WTC11 (cell line): ENCODE data around the gene METAP1. TPM values are rescaled to one million over a fixed set of nuclear protein-coding genes. Genes with fewer than 3 reads are reported as not detected.

ENCODE experiments used
- ATAC-seq: fragments of 200-7000 bp; cut with Tn5 transposase; 2 replicates; pipeline ENCODE4 v1.10.0; 2021; ENCODE audit warnings: mild to moderate bottlenecking, moderate library complexity
- CTCF ChIA-PET: fragments of 300-600 bp; sonication (Branson Sonifier 250); formaldehyde crosslinking; loops from one replicate; lab custom pipeline; 2021; ENCODE audit warnings: antibody characterized with exemption; lab: Charles Lee
- POLR2A ChIA-PET: fragments of 350-600 bp; sonication (Branson Sonifier 250); formaldehyde crosslinking; loops from one replicate; lab custom pipeline; 2021; ENCODE audit warnings: antibody characterized with exemption; lab: Charles Lee
- DNase-seq: peaks from one replicate; pipeline ENCODE4 v3.0.0; 2021; ENCODE audit warnings: low spot score
- H3K27ac Mint-ChIP-seq: 2 replicates; pipeline ENCODE4 v1.8.0; 2021; ENCODE audit warnings: mixed read lengths
- H3K27me3 Mint-ChIP-seq: 2 replicates; pipeline ENCODE4 v1.8.0; 2021; ENCODE audit warnings: low read depth, mild to moderate bottlenecking, moderate library complexity, mixed read lengths
- H3K36me3 Mint-ChIP-seq: 2 replicates; pipeline ENCODE4 v1.8.0; 2021; ENCODE audit warnings: mixed read lengths
- H3K4me1 Mint-ChIP-seq: 2 replicates; pipeline ENCODE4 v1.8.0; 2022; ENCODE audit warnings: mixed read lengths
- H3K4me3 Mint-ChIP-seq: 2 replicates; pipeline ENCODE4 v1.8.0; 2021; ENCODE audit warnings: mild to moderate bottlenecking, moderate library complexity, mixed read lengths
- H3K9me3 Mint-ChIP-seq: 2 replicates; pipeline ENCODE4 v1.8.0; 2021; ENCODE audit warnings: mixed read lengths
- AFF4 ChIP-seq: sonication (generic); formaldehyde crosslinking; IDR thresholded peaks from 2 replicates; pipeline ENCODE4 v1.8.1; 2023; ENCODE audit warnings: mild to moderate bottlenecking, missing genetic modification reagents, borderline replicate concordance
- AR ChIP-seq: fragments of 250-450 bp; sonication (Bioruptor Pico); IDR thresholded peaks from 2 replicates; pipeline ENCODE4 v1.9.0; 2021; ENCODE audit warnings: mild to moderate bottlenecking
- ATF1 ChIP-seq: sonication (generic); formaldehyde crosslinking; IDR thresholded peaks from 2 replicates; pipeline ENCODE4 v1.8.1; 2023; ENCODE audit warnings: mild to moderate bottlenecking, moderate library complexity, missing genetic modification reagents
- ATF6 ChIP-seq: sonication (generic); formaldehyde crosslinking; IDR thresholded peaks from 2 replicates; pipeline ENCODE4 v1.8.1; 2023; ENCODE audit warnings: mild to moderate bottlenecking, missing genetic modification reagents
- E2F5 ChIP-seq: sonication (generic); formaldehyde crosslinking; IDR thresholded peaks from 2 replicates; pipeline ENCODE4 v1.8.1; 2022; ENCODE audit warnings: mild to moderate bottlenecking, moderate library complexity, missing genetic modification reagents
- FOXJ3 ChIP-seq: sonication (generic); formaldehyde crosslinking; IDR thresholded peaks from 2 replicates; pipeline ENCODE4 v1.9.0; 2021; ENCODE audit warnings: missing genetic modification reagents, mild to moderate bottlenecking, borderline replicate concordance
- GABPB1 ChIP-seq: sonication (generic); formaldehyde crosslinking; IDR thresholded peaks from 2 replicates; pipeline ENCODE4 v1.8.1; 2023; ENCODE audit warnings: mild to moderate bottlenecking, missing genetic modification reagents
- HMGA2 ChIP-seq: fragments of 250-450 bp; sonication (Bioruptor Pico); IDR thresholded peaks from 2 replicates; pipeline ENCODE4 v1.4.0; 2021; ENCODE audit warnings: mild to moderate bottlenecking, moderate library complexity
- IRF1 ChIP-seq: sonication (generic); formaldehyde crosslinking; IDR thresholded peaks from 2 replicates; pipeline ENCODE4 v1.8.0; 2023; ENCODE audit warnings: missing genetic modification reagents
- JAZF1 ChIP-seq: fragments of 250-450 bp; sonication (Bioruptor Pico); IDR thresholded peaks from 2 replicates; pipeline ENCODE4 v1.9.0; 2021; ENCODE audit warnings: moderate library complexity, mild to moderate bottlenecking, inconsistent platforms
- SMAD4 ChIP-seq: sonication (generic); formaldehyde crosslinking; IDR thresholded peaks from 2 replicates; pipeline ENCODE4 v1.8.0; 2022; ENCODE audit warnings: mild to moderate bottlenecking, missing genetic modification reagents
- STAT6 ChIP-seq: sonication (generic); formaldehyde crosslinking; conservative IDR thresholded peaks from 2 replicates; pipeline ENCODE4 v1.8.1; 2023; ENCODE audit warnings: mild to moderate bottlenecking, low read depth, missing genetic modification reagents, moderate library complexity
- TCF7 ChIP-seq: sonication (generic); formaldehyde crosslinking; IDR thresholded peaks from 2 replicates; pipeline ENCODE4 v1.8.0; 2022; ENCODE audit warnings: mild to moderate bottlenecking, low read depth, missing genetic modification reagents, moderate library complexity
- TEAD4 ChIP-seq: sonication (generic); formaldehyde crosslinking; IDR thresholded peaks from 2 replicates; pipeline ENCODE4 v1.8.0; 2022; ENCODE audit warnings: mild to moderate bottlenecking, missing genetic modification reagents
- ZNF263 ChIP-seq: sonication (generic); formaldehyde crosslinking; IDR thresholded peaks from 2 replicates; pipeline ENCODE4 v1.8.1; 2022; ENCODE audit warnings: low read depth, mild to moderate bottlenecking, moderate library complexity, missing genetic modification reagents
- ZNF425 ChIP-seq: fragments of 250-450 bp; sonication (Bioruptor Pico); conservative IDR thresholded peaks from 2 replicates; pipeline ENCODE4 v1.9.0; 2021; ENCODE audit warnings: mild to moderate bottlenecking
- ZNF532 ChIP-seq: fragments of 250-450 bp; sonication (Bioruptor Pico); IDR thresholded peaks from 2 replicates; pipeline ENCODE4 v1.9.0; 2021; ENCODE audit warnings: mild to moderate bottlenecking, borderline replicate concordance
- total RNA-seq: library from RNA; stranded (reverse); gene quantifications from 3 replicates; pipeline ENCODE4 v1.2.3, GENCODE V29; 2021

Gene METAP1
- total RNA-seq, 1 experiment from 2014 or later, result 102 TPM

GRCh38 chr4:99047710-99048109 lies 52.2 kb downstream of the METAP1 start:
- ChIA-PET POLR2A (no interaction called here), CTCF (interaction anchor here (1.4 kb wide), 1 partner anchor 8 kb away, joined by 5 read pairs; no protein-coding TSS in a partner anchor)
- no peak overlapping the region for H3K4me3 Mint-ChIP-seq
- no peak for DNase-seq
- H3K27ac Mint-ChIP-seq, result no peak overlapping the region
- TF ChIP-seq ZNF532 (CRISPR knock-in tag) (no peak), SMAD4 (CRISPR knock-in tag) (no peak), HMGA2 (CRISPR knock-in tag) (no peak), E2F5 (CRISPR knock-in tag) (no peak), ATF6 (no peak), STAT6 (CRISPR knock-in tag) (no peak), FOXJ3 (CRISPR knock-in tag) (no peak), TEAD4 (CRISPR knock-in tag) (no peak), JAZF1 (CRISPR knock-in tag) (no peak), TCF7 (CRISPR knock-in tag) (no peak), GABPB1 (CRISPR knock-in tag) (no peak), ZNF263 (no peak), ATF1 (CRISPR knock-in tag) (no peak), ZNF425 (CRISPR knock-in tag) (no peak), AR (CRISPR knock-in tag) (no peak), IRF1 (CRISPR knock-in tag) (no peak), AFF4 (CRISPR knock-in tag) (no peak)
- no peaks in the 10 kb centered on the region for H3K27me3 Mint-ChIP-seq
- H3K9me3 Mint-ChIP-seq, result peaks cover 4% of the 10 kb centered on the region
- H3K4me1 Mint-ChIP-seq, result no peaks in the 10 kb centered on the region
- no peak for ATAC-seq
- H3K36me3 Mint-ChIP-seq, result peaks cover 82% of the 10 kb centered on the region
